Measurements from ENCODE around the gene FAM50A.
"Not testable (repeated sequence)": the region's sequence is repeated elsewhere in the genome, so short reads cannot be mapped to it uniquely, and the experiment has no call there.

FAM50A gene

DNA sequence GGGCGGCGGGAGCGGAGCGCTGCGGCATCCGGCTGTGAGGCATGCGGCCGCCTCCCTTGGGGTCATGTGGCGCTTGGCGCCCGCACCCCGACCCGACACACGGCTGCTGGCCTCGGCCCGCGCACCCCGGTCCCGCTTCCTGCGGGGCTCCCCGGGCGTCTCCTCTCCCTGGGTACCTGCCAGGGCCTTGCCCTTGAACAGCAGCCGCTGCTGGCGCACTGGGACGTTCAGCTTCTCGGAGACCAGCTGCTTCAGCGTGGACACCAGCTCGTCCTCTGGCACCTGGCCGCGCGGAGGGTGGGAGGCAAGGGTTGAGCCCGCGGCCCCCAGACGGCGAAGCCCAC is 42.1 kb downstream of the FAM50A start:
- DNase-seq: peak; percentile 54

DNA sequence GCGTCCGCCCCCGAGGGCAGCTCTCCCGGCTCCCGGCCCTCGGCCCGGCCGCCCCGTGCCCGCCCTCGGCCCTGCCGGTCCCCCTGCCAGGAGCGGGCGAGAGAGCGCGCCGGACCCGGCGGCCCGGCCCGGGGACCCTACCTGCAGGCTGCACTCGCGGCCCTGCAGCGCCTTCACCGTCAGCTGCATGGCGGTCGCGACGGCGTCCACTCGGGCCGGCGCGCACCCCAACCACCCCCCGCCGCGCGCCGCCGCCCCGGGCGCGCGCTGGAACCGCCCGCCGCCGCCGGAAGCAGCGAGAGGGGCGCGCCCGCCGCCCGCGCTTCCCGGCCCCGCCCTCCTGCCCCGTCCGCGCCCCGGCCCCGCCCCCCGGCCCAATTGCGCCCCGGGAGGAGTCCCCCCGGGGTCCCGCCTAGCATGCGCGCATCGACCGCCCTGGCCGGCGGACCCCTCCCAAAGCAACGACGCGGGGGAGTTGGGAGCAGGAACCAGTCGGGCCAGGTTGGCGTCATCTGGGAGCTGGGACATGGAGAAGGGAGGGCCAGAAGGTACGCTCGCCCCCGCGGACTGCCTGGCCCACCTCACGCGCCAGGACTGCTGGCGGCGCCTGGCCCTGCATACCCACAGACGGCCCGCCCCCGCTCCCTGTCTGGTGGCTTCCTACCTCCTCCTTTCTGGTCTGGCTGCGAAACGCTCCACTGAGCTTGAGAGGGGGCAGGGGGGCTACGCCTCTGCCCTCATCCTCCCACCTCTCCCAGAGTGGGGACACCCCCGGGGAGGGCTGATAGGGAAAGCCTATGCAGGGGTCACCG is 42.7 kb downstream of the FAM50A start, which contains the start of gene UBL4A:
TSS of gene UBL4A (minus strand) at position 220 of the 812 bp plus-strand sequence. CDS start at position 189, 31 bp downstream.
- peak; percentile 75 for DNase-seq

DNA sequence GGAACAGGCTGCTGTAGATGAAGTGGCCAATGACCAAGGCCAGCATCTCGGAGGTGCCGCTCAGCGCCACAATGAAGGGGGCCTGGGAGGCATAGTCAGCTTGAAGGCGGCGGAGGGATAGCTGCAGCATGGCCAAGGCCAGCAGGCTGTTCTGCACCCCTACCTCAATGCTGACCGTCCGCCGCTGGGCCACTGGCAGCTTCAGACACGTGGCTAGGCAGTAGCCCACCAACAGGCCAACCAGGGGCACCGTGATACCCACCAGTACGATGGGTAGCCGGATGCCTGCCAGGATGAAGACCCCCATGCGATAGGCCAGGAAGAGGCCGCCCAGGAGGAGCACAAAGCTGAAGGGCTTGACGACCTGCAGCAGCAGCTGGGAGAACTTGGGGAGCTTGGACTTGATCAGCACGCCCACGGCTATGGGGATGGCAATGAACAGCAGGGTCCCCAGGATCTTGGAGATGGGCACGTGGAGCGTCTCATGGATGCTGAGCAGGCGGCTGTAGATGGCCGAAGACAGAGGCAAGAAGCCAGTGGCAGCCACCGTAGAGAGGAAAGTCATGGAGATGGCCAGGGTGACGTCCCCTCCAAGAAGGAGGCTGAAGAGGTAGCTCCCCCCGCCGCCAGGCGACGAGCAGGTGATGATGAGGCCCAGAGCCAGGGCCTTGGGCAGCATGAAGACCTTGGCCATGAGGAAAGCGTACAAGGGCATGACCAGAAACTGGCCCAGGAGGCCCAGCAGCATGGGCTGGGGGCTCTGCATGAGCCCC is 43.8 kb downstream of the FAM50A start:
- DNase-seq: no peak

DNA sequence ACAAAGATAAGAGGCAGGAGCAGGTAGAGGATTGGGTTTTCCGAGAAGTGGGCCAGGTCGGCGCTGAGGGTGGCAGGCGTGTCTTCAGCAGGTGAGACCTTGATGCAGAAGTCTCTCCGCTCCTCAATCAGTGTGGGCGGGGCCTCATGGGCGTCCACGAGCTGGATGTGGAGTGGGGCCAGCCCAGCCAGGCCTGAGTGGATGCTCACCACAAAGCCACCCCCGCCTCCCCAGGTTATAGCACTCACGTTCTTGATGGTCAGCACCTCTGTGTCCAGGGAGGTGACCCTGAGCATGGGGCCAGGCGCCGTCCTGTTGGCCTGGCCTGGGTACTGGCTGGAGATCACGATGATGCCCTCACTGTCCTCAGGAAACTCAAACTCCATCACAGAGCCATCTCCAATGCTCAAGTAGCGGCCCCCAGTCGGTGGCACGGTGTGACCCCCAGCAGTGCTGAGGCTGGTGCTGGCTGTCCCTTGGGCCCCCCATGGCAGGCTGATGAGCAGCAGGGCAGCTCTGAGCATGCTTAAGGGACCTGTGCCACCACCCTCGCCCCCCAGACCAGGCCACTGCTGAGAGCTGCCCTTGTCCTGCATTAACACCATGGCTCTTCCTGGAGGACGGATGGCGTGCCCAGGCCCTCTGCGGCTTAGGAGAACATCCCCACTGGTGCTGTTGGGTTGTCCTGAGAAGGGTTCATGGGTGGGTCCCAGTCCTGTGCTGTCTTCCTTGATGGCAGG is 44.6 kb downstream of the FAM50A start:
- no peak for DNase-seq

DNA sequence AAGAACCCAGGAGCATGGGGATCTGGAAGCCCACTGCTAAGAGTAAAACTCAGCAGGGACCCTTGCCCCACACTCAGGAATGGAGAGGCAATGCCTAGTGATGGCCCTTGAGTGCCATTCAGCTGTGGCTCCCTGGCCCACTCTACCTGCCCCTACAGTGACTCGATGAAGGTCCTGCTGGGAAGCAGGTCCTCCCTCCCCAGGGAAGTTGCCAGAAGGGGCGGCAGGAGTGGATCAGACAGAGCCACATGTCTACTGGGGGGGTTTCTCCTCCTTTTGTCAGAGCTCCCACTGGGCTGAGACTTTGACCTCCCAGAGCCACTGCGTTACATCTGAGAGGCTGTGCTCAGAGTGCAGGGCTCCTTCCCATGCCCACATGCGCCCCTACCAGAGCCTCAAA is 45.2 kb downstream of the FAM50A start:
- DNase-seq: no peak

DNA sequence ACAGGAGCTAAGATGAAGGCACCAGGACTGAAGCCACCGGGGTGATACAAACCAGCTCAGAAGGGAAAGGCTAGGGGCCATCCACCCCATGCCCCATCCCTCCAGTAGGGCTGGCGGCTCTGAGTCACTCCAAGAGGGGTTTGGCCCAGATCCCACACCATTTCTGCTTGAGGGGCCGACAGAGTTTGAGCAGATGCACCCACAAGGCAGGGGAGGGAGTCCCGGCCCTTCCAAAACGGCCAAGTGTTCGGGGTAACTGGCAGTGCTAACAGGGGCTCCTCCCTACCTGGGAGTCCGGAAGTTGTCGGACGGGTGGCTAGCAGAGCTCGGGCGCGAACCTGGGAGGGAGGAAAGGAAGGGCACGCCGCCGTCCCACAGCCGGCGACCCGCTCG is 46.1 kb downstream of the FAM50A start:
- DNase-seq: peak; percentile 43

DNA sequence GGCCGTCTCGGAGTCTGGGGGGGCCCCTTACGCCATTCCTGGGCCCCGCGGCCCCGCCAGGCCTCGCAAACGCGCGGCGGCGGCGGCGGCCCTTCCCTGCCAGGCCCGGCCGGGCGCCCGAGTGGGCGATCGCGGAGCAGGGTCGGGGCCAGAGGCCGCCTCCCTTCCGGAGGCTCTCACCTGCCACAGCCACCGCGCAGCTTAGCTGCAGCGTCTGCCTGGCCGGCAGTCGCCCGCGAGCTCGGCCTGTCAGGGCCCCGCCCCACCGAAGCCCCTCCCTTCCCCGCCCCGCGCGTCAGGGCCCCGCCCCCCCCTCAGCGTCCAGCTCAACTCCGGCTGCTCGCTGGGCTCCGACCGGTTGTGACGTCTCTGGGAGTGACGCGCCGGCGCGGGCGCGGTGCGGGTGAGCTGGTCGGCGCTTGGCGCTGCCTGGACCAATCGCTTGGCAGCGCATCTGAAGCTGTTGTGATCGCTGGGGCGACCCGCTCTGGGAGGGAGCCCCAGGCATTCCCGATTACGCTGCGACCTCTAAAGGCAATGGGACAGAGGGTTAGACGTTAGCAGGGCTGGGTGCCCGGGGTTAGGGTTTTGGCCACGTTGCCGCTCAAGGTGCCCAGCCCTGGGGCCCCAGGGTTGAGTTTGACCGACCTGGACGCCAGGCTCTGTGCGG is 46.6 kb downstream of the FAM50A start, which contains the start of gene SLC10A3:
TSS of gene SLC10A3 (minus strand) at position 216 of the 670 bp plus-strand sequence. CDS start 1,689 bp downstream, outside the sequence.
- DNase-seq: peak; percentile 91

DNA sequence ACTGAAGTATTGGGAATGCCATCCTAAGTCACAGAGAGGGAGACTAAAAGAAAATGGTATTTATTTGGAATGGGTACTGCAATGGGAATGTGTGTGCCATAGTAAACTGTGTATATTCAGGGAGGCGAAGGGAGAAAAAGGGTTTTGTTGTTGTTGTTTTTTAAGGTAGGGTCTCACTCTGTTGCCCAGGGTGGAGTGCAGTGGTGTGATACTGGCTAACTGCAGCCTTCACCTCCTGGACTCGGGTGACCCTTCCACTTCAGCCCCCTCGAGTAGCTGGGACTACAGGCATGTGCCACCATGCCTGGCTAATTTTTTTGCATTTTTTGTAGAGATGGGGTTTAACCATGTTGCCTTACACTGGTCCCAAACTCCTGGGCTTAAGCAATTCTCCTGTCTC is 50.8 kb downstream of the FAM50A start:
- DNase-seq: no peak

DNA sequence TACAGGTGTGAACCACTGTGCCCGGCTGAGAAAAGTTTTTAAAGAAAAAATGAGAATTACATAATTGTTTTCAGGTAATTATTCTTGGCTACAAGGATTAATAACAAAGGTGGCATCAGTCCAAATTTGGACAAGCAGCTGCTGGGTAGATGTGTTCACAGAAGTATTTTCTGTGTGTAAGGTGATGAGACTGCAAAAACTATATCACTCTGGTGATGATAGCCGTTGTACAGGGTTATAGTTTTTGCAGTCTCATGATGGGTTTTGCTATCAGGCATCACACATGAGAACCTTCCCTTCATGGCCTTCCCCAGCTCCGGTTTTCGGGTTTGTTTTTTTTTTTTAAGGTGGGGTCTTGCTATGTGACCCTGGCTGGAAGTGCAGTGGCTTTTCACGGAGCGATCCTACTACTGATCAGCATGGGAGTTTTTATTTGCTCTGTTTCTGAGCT is 51.6 kb downstream of the FAM50A start:
- no peak for DNase-seq

DNA sequence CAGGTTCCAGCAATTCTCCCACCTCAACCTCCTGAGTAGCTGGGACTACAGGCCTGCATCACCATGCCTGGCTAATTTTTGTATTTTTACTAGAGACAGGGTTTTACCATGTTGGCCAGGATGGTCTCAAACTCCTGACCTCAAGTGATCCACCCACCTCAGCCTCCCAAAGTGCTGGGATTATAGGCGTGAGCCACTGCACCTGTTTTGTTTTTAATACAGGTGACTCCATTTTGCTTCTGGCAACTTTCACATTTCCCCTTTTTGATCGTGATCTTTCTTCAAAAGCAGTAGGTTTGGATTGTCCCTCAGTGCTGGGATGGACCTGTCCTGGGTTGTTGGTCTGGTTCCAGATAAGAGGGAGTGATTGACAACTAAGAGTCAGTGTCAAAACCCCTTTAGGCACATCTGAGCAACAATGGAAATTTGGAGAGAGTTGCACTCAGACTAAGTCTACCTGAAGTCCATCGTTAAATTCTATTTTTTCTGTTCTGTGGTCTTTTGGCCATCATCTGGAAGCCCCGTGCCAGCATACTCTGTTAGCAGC is 52.7 kb downstream of the FAM50A start:
- not testable (repeated sequence) for DNase-seq

Data from CD4-positive, alpha-beta T cell treated with Interleukin-17A for 4 hours (primary cell).